ENCODE measurements around the gene MCEE. TPM values are rescaled to one million over a fixed set of nuclear protein-coding genes. Genes with fewer than 3 reads are reported as not detected.

Gene MCEE
- polyA plus RNA-seq, 1 donor from 2014 or later: 25.9 TPM

DNA sequence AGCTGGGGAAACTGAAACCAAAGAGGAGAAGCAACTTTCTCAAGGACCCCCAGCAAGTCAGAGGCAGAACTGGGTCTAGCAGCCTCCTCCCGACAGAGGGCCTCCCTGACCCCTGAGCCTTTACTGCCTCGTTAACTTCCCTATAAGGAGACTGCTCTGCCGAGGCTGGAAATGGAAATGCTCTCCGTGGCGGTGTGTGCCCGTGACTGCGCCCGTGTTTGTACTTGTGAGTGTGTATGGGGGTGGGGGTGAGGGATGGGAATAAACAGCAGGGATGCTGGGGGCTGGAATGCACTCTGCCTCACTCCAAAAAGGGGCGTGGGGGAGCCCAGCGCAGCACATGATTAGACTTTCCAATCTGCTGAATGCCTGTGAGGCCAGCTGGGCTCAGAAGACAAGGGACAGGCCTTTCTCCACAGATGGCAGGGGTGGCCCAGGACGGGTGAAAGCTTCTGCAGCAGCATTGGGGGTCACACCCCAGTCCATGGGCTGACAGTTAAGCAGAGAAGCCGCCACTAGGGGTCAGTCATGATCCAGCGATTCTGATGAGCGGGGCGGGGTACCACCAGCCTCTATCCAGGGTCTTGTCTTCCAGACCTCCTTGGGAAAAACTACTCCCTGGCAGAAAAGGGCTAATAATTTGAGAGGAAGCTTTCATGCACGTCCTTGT is 27.2 kb upstream of the MCEE start:
- TF ChIP-seq, protein P1, sequence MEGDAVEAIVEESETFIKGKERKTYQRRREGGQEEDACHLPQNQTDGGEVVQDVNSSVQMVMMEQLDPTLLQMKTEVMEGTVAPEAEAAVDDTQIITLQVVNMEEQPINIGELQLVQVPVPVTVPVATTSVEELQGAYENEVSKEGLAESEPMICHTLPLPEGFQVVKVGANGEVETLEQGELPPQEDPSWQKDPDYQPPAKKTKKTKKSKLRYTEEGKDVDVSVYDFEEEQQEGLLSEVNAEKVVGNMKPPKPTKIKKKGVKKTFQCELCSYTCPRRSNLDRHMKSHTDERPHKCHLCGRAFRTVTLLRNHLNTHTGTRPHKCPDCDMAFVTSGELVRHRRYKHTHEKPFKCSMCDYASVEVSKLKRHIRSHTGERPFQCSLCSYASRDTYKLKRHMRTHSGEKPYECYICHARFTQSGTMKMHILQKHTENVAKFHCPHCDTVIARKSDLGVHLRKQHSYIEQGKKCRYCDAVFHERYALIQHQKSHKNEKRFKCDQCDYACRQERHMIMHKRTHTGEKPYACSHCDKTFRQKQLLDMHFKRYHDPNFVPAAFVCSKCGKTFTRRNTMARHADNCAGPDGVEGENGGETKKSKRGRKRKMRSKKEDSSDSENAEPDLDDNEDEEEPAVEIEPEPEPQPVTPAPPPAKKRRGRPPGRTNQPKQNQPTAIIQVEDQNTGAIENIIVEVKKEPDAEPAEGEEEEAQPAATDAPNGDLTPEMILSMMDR (IDR thresholded peaks at IDR 0.05; ENCODE audit: poor library complexity, severe bottlenecking): peak; percentile 76
- TF ChIP-seq MXI1 (conservative IDR thresholded peaks at IDR 0.05; ENCODE audit: poor library complexity, severe bottlenecking) (no peak), TAF1 (IDR thresholded peaks at IDR 0.05; ENCODE audit: low read depth) (no peak), SMC3 (conservative IDR thresholded peaks at IDR 0.05; ENCODE audit: poor library complexity) (peak; percentile 70), EP300 (conservative IDR thresholded peaks at IDR 0.05; ENCODE audit: poor library complexity, severe bottlenecking) (no peak), POLR2AphosphoS5 (IDR thresholded peaks at IDR 0.05) (no peak), RAD21 (conservative IDR thresholded peaks at IDR 0.05) (peak; percentile 76)

DNA sequence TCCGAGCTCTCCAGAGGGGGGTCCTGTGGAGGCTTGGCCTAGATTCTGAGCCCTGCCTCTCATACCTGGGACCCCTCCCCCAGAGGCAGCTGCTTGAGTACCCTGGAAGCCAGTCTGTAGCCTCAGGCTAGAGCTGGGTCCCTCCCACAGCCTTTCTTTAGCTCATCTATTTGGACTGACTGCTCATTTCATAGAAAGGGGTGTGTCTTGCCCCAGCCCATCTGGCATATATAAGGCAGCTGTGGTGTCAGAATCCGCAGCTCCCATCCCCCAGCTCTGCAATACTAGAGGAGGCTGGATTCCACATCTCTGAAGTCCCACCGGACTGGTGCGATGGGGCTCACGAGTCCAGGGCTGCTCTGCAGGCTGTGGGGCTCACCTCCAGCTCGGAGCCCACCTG is 26.5 kb upstream of the MCEE start:
- no peaks in the 10 kb centered on the region for H4K20me1 ChIP-seq (ENCODE audit: insufficient read depth)
- no peak overlapping the region for H3K4me2 ChIP-seq (ENCODE audit: low read length)
- H3K4me3 ChIP-seq (ENCODE audit: low read length): no peak overlapping the region
- no peak overlapping the region for H3K9ac ChIP-seq (ENCODE audit: low read length)
- no peaks in the 10 kb centered on the region for H3K27me3 ChIP-seq (ENCODE audit: insufficient read depth, low read depth, low read length)
- H2AFZ ChIP-seq (ENCODE audit: low read depth, low read length): no peak overlapping the region
- no peaks in the 10 kb centered on the region for H3K36me3 ChIP-seq (ENCODE audit: insufficient read depth, low read length)
- H3K27ac ChIP-seq (ENCODE audit: low read length): no peak overlapping the region
- H3F3A ChIP-seq (ENCODE audit: insufficient read depth, low read length, poor library complexity, severe bottlenecking): no peaks in the 10 kb centered on the region
- H3K9me3 ChIP-seq (ENCODE audit: low read length): no peaks in the 10 kb centered on the region
- H3K79me2 ChIP-seq (replicated peaks; ENCODE audit: insufficient read depth, low read length): no peaks in the 10 kb centered on the region
- H3K9me2 ChIP-seq (ENCODE audit: insufficient read depth, low read length): no peaks in the 10 kb centered on the region
- TF ChIP-seq TAF1 (IDR thresholded peaks at IDR 0.05; ENCODE audit: low read depth) (no peak), RAD21 (conservative IDR thresholded peaks at IDR 0.05) (no peak), EP300 (conservative IDR thresholded peaks at IDR 0.05; ENCODE audit: poor library complexity, severe bottlenecking) (no peak), MXI1 (conservative IDR thresholded peaks at IDR 0.05; ENCODE audit: poor library complexity, severe bottlenecking) (no peak), SMC3 (conservative IDR thresholded peaks at IDR 0.05; ENCODE audit: poor library complexity) (no peak)

More for the DNA sequence above, 27.2 kb upstream of the MCEE start:
- no peaks in the 10 kb centered on the region for H3K36me3 ChIP-seq (ENCODE audit: insufficient read depth, low read length)
- H3K79me2 ChIP-seq (replicated peaks; ENCODE audit: insufficient read depth, low read length): no peaks in the 10 kb centered on the region
- H3K27ac ChIP-seq (ENCODE audit: low read length): no peak overlapping the region
- H2AFZ ChIP-seq (ENCODE audit: low read depth, low read length): no peak overlapping the region
- H3F3A ChIP-seq (ENCODE audit: insufficient read depth, low read length, poor library complexity, severe bottlenecking): no peaks in the 10 kb centered on the region
- H3K9me3 ChIP-seq (ENCODE audit: low read length): no peaks in the 10 kb centered on the region
- no peaks in the 10 kb centered on the region for H4K20me1 ChIP-seq (ENCODE audit: insufficient read depth)
- H3K9me2 ChIP-seq (ENCODE audit: insufficient read depth, low read length): no peaks in the 10 kb centered on the region
- H3K4me2 ChIP-seq (ENCODE audit: low read length): no peak overlapping the region
- no peaks in the 10 kb centered on the region for H3K27me3 ChIP-seq (ENCODE audit: insufficient read depth, low read depth, low read length)
- H3K4me3 ChIP-seq (ENCODE audit: low read length): no peak overlapping the region
- H3K9ac ChIP-seq (ENCODE audit: low read length): no peak overlapping the region

DNA sequence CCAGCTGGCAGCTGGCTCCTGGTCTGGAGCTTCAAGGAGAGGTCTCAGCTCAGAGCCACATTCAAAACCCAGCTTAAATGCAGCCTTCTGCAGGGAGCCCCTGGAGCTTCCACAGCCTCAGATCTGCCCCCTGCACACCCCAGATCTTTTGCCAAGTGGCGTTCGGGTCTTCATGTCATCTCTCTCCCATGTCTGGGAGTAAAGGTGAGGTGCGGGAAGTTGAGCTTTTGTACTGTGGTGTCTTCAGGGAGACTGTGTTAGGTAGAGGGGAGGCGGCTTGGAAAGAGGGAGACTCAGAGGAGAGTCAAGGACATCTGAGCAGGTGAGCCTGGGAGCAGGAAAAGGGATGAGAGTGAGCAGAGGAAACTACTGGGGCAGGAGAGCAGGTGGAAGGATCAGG is 25.8 kb upstream of the MCEE start:
- Histone ChIP-seq H3F3A (ENCODE audit: insufficient read depth, low read length, poor library complexity, severe bottlenecking) (no peaks in the 10 kb centered on the region), H3K9me3 (ENCODE audit: low read length) (no peaks in the 10 kb centered on the region), H3K4me3 (ENCODE audit: low read length) (no peak overlapping the region), H3K79me2 (replicated peaks; ENCODE audit: insufficient read depth, low read length) (no peaks in the 10 kb centered on the region), H3K9me2 (ENCODE audit: insufficient read depth, low read length) (no peaks in the 10 kb centered on the region), H3K36me3 (ENCODE audit: insufficient read depth, low read length) (no peaks in the 10 kb centered on the region), H3K4me2 (ENCODE audit: low read length) (no peak overlapping the region), H3K27ac (ENCODE audit: low read length) (no peak overlapping the region), H4K20me1 (ENCODE audit: insufficient read depth) (no peaks in the 10 kb centered on the region), H2AFZ (ENCODE audit: low read depth, low read length) (no peak overlapping the region), H3K27me3 (ENCODE audit: insufficient read depth, low read depth, low read length) (no peaks in the 10 kb centered on the region), H3K9ac (ENCODE audit: low read length) (no peak overlapping the region)
- no peak for TF ChIP-seq SMC3 (conservative IDR thresholded peaks at IDR 0.05; ENCODE audit: poor library complexity)
- TF ChIP-seq POLR2AphosphoS5 (IDR thresholded peaks at IDR 0.05): no peak
- no peak for TF ChIP-seq EP300 (conservative IDR thresholded peaks at IDR 0.05; ENCODE audit: poor library complexity, severe bottlenecking)
- TF ChIP-seq MXI1 (conservative IDR thresholded peaks at IDR 0.05; ENCODE audit: poor library complexity, severe bottlenecking): no peak

Measured in neural cell (in vitro differentiated cells).